SH-SY5Y (cell line): Measurements from ENCODE around the gene GPC5.

Source experiments
- GATA2 ChIP-seq: IDR thresholded peaks from 2 replicates; pipeline ENCODE4 v1.6.1; 2011; ENCODE audit warnings: mild to moderate bottlenecking, low read depth, low read length
- GATA3 ChIP-seq: IDR thresholded peaks from 2 replicates; pipeline ENCODE4 v1.6.1; 2011; ENCODE audit warnings: low read depth, mild to moderate bottlenecking, low read length, moderate library complexity

DNA sequence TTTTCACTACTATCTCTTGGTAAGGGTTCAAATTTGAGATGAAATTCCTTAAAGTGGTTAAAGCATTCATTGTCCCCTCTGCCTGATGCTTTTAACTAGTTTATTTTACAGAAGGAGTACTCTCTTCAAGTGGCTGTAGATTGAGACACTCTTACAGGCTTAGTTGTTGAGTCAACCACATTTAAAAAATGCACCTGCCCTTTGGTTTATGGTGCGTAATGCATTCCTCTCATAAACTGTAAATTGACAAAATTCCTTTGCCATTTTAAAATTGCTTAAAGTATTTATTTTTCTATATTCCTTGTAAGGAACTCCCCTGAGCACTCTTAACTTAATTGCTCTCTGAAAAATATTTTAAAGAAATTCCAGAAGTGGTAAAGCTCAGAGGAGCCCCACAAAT is 826 bp upstream of the GPC5 start:
- TF ChIP-seq GATA2 (no peak), GATA3 (no peak)
